DMS 273 (cell line): Measurements from ENCODE around the gene CD68.

ENCODE experiments used
- DNase-seq: peaks from one replicate; lab custom pipeline; 2025; ENCODE audit not compliant: unreplicated experiment; lab: John Stamatoyannopoulos, UW

Gene CD68

DNA sequence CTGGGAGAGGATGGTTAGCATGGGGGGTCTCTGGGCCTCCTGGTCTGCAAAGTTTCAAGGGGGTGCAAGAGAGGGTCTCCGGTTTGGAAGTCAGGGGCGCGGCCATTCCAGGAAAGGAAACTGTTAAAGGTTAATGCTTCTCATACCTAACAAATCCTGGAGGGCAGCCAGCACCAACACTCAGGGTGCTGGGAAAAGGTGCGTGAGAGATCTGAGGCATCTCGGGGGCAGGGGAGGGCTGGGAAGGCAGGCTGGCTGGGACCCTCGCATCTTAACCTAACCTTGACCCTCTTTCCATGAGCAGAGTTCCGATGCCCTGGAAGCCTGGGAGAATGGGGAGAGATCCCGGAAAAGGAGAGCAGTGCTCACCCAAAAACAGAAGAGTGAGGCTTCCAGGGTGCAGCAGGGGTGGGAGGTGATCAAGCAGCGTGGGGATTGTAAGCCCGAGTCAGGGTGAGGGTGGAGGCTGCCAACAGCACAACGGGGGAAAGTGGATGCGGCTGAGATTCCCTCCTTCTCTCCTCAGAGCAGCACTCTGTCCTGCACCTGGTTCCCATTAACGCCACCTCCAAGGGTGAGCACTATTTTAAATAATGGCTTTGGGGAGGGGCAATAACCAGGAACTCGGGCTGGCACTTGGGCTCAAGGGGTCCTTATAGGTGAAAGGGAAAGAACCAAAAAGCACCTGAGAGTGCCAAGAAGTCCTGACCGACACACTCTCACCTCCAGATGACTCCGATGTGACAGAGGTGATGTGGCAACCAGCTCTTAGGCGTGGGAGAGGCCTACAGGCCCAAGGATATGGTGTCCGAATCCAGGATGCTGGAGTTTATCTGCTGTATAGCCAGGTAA, 19.9 kb upstream of the CD68 start:
- no peak for DNase-seq

DNA sequence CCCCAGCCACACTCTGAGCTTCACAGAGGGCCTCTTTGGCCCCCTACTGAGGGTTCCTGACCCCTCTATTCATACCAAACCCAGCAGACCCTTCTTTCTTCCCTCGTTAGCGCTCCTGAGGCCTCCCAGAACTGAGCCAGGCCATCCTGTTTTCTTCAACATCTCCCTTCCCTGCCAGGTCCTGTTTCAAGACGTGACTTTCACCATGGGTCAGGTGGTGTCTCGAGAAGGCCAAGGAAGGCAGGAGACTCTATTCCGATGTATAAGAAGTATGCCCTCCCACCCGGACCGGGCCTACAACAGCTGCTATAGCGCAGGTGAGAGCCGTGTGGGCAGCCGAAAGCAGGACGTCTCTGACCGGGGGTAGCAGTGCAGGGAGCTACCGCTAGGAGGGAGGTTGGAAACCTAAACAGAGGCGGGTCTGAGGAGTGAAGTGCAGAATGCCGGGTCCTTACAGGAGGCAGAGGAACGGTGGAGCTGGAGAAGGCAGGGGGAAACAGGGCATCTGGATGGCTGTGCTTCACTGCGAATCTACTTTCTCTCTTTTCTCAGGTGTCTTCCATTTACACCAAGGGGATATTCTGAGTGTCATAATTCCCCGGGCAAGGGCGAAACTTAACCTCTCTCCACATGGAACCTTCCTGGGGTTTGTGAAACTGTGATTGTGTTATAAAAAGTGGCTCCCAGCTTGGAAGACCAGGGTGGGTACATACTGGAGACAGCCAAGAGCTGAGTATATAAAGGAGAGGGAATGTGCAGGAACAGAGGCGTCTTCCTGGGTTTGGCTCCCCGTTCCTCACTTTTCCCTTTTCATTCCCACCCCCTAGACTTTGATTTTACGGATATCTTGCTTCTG, 19.0 kb upstream of the CD68 start:
- DNase-seq: peak; percentile 46

DNA sequence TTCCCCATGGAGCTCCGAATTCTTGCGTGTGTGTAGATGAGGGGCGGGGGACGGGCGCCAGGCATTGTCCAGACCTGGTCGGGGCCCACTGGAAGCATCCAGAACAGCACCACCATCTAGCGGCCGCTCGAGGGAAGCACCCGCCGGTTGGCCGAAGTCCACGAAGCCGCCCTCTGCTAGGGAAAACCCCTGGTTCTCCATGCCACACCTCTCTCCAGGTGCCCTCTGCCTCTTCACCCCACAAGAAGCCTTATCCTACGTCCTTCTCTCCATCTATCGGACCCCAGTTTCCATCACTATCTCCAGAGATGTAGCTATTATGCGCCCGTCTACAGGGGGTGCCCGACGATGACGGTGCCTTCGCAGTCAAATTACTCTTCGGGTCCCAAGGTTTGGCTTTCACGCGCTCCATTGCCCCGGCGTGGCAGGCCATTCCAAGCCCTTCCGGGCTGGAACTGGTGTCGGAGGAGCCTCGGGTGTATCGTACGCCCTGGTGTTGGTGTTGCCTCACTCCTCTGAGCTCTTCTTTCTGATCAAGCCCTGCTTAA, 18.3 kb upstream of the CD68 start:
- peak; percentile 90 for DNase-seq

DNA sequence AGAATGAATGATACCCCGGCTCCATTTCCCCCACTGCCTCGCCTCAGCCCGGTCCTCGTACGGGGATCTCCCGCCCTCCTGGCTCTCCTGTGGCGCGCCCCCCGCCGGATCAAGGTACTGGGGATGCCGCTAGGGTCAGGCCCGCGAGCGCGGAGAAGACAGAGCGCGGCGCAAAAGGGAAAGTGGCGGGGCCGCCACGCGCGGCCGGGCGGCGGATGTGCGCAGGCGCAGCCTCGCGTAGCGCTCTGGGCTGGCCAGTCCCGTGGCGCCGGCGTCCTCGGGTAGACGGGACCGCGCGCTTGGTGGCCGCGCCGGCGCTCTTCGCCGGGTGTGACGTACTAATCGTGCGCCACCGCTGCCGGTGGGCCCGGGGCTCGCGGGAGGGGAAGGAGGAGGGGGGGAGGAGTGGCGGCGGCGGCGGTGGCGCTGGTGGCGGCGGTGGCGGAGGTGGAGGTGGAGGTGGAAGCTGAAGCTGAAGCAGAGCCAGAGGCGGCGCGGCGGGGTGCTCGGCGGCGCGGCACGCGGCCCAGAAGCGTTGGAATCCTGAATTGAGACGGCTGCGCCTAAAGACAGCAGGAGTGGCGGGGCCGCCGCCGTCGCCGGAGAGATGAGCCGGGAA, 17.7 kb upstream of the CD68 start, which contains the start of gene SENP3:
TSS of gene SENP3 (plus strand) at position 331 of the 619 bp plus-strand sequence. CDS start 1,158 bp downstream, outside the sequence.
- peak; percentile 94 for DNase-seq

DNA sequence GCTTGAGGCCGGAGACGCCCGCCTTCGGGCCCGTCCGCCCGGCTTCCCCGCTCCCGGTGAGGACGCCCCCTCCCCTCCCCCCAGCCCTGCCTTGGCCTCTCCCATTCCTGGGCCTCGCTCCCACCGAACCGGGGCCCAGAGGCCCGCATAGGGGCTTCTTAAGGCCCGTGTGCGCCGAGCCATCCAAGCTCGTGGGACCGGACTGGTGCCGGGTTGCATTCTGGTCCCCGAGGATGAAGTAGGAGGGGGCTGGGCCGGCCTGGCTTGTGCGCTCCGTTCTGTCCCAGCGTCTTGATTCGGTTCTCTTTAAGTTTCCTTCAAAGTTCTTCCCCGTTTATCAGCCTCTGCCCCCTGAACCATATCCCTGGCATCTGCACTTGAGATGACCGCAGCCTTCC, 17.2 kb upstream of the CD68 start:
- DNase-seq: peak; percentile 52

DNA sequence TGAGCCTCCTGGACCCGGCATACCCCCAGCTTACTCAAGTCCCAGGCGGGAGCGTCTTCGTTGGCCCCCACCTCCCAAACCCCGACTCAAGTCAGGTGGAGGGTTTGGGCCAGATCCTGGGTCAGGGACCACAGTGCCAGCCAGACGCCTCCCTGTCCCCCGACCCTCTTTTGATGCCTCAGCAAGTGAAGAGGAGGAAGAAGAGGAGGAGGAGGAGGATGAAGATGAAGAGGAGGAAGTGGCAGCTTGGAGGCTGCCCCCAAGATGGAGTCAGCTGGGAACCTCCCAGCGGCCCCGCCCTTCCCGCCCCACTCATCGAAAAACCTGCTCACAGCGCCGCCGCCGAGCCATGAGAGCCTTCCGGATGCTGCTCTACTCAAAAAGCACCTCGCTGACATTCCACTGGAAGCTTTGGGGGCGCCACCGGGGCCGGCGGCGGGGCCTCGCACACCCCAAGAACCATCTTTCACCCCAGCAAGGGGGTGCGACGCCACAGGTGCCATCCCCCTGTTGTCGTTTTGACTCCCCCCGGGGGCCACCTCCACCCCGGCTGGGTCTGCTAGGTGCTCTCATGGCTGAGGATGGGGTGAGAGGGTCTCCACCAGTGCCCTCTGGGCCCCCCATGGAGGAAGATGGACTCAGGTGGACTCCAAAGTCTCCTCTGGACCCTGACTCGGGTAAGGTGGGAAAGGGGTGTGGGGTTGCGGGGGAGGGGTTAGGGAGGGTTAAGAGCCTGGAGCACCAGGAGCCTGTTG, 16.1 kb upstream of the CD68 start:
- DNase-seq: no peak

DNA sequence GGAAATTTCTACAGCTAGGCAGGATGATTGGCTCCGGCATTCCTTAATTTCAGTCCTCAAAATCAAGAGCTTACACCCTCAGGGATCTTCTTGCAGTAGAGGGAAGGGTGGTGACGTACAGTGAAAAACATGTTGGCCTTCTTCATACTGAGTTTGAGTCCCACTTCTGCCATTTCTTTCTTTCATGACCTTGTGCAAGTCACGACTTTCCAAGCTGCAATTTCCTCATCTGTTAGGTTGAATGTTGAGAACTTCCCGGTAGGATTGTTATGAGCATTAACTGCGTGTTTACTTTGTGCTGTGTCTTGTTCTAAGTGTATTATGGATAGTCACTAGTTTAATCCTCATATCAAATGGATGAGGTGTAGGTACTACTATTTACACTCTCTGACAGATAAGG, 9.9 kb upstream of the CD68 start:
- no peak for DNase-seq

DNA sequence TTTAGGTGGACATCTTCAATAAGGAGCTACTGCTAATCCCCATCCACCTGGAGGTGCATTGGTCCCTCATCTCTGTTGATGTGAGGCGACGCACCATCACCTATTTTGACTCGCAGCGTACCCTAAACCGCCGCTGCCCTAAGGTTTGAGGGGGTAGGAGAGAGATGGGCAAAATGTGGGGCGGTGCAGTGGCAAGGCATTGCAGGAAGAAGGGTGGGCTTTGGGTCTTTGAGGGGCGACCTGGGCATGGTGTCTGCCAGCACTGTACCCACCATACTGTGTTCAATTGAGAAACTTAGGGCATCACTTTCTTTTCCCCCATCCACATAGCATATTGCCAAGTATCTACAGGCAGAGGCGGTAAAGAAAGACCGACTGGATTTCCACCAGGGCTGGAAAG, 9.1 kb upstream of the CD68 start:
- DNase-seq: no peak

DNA sequence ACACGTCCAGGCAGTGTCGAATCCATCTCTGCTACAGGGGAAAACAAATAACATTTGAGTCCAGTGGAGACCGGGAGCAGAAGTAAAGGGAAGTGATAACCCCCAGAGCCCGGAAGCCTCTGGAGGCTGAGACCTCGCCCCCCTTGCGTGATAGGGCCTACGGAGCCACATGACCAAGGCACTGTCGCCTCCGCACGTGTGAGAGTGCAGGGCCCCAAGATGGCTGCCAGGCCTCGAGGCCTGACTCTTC, 7.2 kb upstream of the CD68 start:
- DNase-seq: no peak

DNA sequence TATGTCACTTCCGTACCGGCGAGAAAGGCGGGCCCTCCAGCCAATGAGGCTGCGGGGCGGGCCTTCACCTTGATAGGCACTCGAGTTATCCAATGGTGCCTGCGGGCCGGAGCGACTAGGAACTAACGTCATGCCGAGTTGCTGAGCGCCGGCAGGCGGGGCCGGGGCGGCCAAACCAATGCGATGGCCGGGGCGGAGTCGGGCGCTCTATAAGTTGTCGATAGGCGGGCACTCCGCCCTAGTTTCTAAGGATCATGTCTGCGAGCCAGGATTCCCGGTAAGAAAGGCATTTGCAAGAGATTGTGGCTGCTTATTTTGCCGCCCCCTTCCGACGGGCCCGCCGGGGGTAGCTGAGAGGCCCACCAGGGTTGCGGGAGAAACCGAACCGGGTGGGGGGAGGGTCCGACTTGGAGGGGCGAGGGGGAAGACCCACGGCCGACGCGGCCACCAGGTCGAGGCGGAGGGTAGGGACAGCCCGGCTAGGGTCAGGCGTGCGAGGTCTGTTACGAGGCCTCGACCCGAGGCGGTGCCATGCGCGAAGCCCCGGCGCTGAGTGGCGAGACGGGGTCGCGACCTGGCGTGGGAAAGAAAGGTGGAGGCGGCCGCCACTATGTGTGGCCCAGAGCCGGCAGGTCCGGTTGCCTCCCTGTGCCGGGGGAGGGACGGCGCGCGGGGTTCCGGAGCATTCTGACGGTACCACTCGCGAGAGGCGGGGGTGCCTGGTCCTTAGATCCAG, 6.7 kb upstream of the CD68 start:
- peak; percentile 99 for DNase-seq

DNA sequence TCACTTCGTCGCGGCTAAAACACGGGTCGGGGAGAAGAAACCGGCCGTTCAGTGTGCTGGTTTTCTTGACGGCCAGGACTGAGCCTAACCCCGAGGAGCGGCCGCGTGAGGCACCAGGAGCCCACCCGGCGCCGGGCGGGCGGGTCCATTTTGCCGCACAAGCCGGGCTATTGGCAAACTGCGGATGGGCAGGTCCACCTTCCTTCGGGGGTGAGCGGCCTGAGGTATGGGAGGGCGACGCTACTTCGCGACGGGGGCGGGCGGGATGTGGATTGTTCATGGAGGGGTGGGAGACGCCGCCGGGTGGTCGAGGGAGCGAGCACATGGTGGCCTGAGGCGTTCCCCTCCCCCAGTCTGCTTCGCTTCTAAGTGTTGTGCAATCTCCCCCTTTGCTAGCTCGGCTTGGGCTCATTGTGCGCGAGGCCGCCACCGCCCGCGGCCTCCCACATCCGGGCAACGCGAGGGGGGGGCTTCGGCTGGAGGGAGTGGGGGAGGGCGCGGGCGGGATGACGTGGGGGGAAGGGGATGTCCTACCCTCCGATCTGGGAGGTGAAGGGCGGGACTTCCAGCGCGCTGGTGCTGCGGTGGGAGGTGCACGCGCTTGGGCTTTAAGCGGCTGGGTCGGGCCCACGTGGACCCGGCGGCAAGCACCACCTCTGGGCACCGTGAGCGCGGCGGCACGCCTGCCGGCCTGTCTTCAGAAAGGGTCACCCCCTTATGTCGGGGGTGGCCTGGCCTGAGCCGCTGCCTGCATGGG, 5.9 kb upstream of the CD68 start:
- peak; percentile 87 for DNase-seq

DNA sequence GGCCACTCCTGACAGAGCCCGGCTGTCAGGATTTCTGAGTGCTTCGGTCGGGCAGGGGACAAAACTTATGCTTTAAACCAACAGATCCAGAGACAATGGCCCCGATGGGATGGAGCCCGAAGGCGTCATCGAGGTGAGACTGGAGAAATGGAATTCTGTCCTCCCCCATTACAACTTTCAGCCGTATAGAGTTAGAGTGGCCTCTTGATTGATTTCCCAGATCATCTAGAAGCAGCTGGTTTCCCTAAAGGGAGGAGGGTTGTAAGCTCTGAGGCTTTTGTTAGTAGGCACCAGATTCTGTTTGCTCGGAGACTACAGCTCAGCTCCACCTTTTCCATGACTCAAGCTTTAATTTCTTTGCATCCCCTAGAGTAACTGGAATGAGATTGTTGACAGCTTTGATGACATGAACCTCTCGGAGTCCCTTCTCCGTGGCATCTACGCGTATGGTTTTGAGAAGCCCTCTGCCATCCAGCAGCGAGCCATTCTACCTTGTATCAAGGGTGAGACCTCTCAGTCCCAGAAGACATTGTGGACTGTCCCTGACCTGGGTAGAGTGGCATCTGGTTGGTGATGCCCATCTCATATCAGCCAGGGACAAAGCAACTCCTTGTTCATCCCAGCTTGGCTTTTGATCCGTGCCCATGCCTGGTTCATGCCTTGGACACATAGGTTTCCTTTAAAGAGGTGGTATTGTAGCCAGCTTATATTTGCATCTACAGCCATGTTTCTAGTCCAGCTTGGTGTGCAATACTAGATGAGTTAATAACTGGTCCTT, 5.1 kb upstream of the CD68 start:
- no peak for DNase-seq

DNA sequence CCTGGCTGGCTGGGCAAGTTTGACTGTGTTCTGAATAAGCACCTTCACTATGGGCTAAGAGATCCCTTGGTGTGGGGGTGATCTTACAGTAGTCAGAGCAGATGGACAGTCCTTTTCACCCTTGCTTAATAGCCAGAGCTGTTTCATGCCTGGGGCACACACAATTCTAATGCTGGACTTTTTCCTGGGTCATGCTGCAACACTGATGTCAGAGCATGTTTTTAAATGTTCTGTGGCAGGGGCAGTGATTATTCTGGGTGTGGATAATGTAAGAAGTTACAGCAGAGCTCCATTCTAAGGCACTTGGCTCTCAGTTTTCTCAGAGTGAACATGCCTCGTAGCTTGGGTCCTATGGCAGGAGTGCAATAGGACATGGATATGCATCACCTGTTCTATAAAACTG, 4.0 kb upstream of the CD68 start:
- DNase-seq: no peak

DNA sequence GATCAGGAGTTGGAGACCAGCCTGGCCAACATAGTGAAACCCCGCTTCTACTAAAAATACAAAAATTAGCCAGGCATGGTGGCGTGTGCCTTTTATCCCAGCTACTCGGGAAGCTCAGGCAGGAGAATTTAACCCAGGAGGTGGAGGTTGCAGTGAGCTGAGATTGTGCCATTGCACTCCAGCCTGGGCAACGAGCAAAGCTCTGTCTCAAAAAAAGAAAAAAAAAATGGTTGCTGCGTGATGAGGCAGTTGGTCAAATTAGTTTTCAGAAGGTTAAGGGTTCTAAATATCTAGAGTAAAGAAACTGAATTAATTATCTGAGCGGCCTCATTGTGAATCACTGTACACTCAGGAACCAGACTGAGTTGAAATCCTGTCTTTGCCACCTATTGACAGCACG, 3.5 kb upstream of the CD68 start:
- no peak for DNase-seq

DNA sequence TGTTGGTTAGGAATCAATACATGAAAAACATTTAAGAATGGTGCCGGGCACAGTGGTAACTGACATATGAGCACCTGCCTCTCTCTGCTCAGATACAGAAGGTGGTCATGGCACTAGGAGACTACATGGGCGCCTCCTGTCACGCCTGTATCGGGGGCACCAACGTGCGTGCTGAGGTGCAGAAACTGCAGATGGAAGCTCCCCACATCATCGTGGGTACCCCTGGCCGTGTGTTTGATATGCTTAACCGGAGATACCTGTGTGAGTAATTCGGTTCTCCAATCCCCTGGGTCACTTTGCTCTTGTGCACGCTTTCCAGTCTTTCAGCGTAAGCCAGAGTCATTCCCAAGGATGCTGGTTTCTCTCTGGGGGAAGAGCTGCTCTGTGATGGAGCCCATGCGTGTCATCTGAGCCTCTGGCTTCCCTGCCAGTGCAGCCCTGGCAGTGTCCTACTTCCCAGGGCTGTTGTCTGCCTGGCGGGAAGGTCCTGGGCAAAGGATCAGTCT, 3.0 kb upstream of the CD68 start:
- DNase-seq: peak; percentile 33

DNA sequence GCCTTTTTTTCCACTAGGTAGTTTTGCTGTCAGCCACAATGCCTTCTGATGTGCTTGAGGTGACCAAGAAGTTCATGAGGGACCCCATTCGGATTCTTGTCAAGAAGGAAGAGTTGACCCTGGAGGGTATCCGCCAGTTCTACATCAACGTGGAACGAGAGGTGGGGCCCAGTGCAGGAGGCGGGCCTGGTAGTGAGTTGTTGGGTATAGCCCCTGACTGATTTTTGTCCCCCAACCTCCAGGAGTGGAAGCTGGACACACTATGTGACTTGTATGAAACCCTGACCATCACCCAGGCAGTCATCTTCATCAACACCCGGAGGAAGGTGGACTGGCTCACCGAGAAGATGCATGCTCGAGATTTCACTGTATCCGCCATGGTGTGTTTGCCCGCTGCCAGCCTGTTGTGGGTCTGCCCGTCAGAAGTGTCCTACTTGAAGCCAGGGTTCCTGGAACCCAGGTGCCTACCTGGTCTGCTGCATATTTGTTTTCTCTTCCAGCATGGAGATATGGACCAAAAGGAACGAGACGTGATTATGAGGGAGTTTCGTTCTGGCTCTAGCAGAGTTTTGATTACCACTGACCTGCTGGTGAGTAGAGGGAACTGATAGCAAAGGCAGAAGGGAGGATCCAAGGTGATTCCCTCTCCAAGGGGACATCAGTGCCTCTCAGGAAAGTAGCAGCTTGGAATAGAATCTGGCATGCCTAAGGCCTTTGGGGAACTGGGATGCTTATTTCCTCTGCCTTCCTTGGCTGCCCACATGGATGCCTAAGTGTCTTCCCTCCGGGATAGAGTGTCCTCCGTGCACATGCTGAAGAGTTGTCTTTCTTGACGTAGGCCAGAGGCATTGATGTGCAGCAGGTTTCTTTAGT, 1.9 kb upstream of the CD68 start:
- peak; percentile 28 for DNase-seq

DNA sequence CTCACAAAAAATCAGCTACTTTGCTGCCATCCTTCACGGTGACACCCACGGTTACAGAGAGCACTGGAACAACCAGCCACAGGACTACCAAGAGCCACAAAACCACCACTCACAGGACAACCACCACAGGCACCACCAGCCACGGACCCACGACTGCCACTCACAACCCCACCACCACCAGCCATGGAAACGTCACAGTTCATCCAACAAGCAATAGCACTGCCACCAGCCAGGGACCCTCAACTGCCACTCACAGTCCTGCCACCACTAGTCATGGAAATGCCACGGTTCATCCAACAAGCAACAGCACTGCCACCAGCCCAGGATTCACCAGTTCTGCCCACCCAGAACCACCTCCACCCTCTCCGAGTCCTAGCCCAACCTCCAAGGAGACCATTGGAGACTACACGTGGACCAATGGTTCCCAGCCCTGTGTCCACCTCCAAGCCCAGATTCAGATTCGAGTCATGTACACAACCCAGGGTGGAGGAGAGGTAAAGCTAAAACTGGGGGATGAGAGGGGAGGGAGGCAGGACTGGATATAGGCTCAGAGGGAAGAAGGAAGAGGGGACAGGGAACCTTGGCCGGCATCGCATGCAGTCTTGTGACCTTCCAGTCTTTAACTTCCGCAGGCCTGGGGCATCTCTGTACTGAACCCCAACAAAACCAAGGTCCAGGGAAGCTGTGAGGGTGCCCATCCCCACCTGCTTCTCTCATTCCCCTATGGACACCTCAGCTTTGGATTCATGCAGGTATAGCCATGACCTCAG, 581 bp downstream of the CD68 start:
- DNase-seq: peak; percentile 73
